ENCODE results near the gene CAMK2D.

Gene CAMK2D

DNA sequence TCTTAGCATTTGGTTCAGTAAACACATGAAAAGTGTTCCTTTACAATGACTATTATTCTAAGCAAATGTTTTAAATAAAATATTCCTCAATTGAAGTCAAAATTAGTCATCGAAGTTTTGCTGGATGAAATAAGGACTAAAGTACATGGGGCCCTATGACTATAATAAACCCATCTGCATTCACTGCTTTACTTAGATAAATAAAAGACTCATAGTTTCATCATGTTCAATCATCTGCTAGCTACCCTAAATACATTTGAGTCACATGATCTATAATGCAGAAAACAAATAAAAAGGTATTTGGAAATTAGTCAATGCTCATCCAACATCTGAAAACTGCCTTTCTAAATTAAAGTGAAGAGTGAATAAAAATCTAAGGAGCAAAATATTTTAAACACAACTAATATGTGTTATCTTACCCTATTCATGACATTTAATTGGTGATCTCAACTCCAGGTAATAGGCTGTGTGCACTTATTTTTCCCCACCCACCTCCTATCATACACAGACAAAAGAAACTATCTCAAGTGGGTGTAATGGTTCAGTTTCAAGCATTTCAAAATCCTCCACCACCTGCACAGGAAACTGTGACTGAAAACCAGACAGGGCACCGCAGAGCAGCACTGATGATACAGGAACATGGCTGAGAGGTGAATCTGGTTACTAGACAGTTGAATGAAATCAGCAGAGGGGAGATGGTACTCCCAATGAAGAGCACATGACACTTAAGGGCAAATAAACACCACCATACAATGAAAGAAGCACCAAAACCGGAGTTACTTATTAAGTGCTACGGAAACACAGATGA is 78.6 kb downstream of the CAMK2D start (continued):
- no peak for TF ChIP-seq ZNF8 (CRISPR knock-in tag; IDR thresholded peaks at IDR 0.05)
- no peak for TF ChIP-seq SNAI2 (CRISPR knock-in tag; IDR thresholded peaks at IDR 0.05)
- no peak for TF ChIP-seq OSR1 (CRISPR knock-in tag; IDR thresholded peaks at IDR 0.05)
- TF ChIP-seq, protein P1, sequence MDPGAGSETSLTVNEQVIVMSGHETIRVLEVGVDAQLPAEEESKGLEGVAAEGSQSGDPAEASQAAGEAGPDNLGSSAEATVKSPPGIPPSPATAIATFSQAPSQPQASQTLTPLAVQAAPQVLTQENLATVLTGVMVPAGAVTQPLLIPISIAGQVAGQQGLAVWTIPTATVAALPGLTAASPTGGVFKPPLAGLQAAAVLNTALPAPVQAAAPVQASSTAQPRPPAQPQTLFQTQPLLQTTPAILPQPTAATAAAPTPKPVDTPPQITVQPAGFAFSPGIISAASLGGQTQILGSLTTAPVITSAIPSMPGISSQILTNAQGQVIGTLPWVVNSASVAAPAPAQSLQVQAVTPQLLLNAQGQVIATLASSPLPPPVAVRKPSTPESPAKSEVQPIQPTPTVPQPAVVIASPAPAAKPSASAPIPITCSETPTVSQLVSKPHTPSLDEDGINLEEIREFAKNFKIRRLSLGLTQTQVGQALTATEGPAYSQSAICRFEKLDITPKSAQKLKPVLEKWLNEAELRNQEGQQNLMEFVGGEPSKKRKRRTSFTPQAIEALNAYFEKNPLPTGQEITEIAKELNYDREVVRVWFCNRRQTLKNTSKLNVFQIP (CRISPR knock-in tag; IDR thresholded peaks at IDR 0.05; ENCODE audit: borderline replicate concordance, low read depth) = no peak
- no peak for TF ChIP-seq ARNTL (CRISPR knock-in tag; IDR thresholded peaks at IDR 0.05; ENCODE audit: borderline replicate concordance, low read depth)
- TF ChIP-seq, protein P2, sequence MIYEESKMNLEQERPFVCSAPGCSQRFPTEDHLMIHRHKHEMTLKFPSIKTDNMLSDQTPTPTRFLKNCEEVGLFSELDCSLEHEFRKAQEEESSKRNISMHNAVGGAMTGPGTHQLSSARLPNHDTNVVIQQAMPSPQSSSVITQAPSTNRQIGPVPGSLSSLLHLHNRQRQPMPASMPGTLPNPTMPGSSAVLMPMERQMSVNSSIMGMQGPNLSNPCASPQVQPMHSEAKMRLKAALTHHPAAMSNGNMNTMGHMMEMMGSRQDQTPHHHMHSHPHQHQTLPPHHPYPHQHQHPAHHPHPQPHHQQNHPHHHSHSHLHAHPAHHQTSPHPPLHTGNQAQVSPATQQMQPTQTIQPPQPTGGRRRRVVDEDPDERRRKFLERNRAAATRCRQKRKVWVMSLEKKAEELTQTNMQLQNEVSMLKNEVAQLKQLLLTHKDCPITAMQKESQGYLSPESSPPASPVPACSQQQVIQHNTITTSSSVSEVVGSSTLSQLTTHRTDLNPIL (CRISPR knock-in tag; IDR thresholded peaks at IDR 0.05; ENCODE audit: low read depth) = no peak
- TF ChIP-seq CSDC2 (CRISPR knock-in tag; IDR thresholded peaks at IDR 0.05) = no peak

DNA sequence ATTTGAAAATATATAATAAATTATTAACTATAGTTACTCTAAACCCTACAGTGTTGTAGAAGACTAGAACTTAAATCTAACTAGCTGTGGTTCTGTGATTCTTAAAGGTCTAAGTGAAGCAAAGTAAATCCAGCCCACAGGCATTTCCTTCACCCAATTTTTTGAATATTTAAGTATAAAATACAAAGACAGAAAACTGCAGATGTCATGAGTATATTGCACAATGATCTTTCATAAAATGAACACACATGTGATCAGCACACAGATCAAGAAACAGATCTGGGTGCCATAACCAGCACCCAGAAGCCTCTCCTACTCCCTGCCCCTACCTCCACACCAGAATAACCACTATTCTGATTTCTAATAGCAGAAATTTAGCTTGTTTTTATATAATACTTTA is 82.9 kb downstream of the CAMK2D start:
- TF ChIP-seq OSR1 (CRISPR knock-in tag; IDR thresholded peaks at IDR 0.05) = no peak
- no peak for ATAC-seq

DNA sequence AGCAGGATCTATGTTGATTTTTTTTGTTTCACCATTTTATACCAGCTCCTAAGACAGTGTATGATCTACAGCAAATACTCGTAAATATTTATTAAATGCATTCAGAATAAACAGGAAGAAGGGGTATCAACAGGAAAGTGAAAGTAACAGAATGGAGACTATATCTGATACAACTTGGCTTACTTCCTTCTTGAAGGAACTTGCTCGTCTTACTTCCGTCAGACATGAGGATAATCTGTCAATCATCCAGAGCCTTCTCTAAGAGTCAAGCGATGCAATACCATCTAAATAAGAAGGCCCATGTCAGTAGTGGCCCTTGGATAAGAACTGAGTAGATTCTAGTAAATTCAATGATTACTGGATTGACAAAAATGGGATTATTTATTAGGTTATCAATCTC is 84.2 kb downstream of the CAMK2D start:
- no peak for ATAC-seq
- TF ChIP-seq ZNF8 (CRISPR knock-in tag; IDR thresholded peaks at IDR 0.05) (no peak), ZC3H10 (CRISPR knock-in tag; IDR thresholded peaks at IDR 0.05) (no peak), ARNTL (CRISPR knock-in tag; IDR thresholded peaks at IDR 0.05; ENCODE audit: borderline replicate concordance, low read depth) (no peak), ZNF70 (CRISPR knock-in tag; IDR thresholded peaks at IDR 0.05) (no peak), ZNF565 (CRISPR knock-in tag; conservative IDR thresholded peaks at IDR 0.05; ENCODE audit: low read depth) (no peak), ZFP3 (CRISPR knock-in tag; IDR thresholded peaks at IDR 0.05) (no peak), ESRRG (CRISPR knock-in tag; IDR thresholded peaks at IDR 0.05) (no peak), GLIS3 (CRISPR knock-in tag; IDR thresholded peaks at IDR 0.05) (no peak)
- TF ChIP-seq, protein P1 (CRISPR knock-in tag; IDR thresholded peaks at IDR 0.05; ENCODE audit: borderline replicate concordance, low read depth) = no peak
- TF ChIP-seq, protein P3, sequence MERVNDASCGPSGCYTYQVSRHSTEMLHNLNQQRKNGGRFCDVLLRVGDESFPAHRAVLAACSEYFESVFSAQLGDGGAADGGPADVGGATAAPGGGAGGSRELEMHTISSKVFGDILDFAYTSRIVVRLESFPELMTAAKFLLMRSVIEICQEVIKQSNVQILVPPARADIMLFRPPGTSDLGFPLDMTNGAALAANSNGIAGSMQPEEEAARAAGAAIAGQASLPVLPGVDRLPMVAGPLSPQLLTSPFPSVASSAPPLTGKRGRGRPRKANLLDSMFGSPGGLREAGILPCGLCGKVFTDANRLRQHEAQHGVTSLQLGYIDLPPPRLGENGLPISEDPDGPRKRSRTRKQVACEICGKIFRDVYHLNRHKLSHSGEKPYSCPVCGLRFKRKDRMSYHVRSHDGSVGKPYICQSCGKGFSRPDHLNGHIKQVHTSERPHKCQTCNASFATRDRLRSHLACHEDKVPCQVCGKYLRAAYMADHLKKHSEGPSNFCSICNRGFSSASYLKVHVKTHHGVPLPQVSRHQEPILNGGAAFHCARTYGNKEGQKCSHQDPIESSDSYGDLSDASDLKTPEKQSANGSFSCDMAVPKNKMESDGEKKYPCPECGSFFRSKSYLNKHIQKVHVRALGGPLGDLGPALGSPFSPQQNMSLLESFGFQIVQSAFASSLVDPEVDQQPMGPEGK (CRISPR knock-in tag; IDR thresholded peaks at IDR 0.05; ENCODE audit: borderline replicate concordance) = no peak
- TF ChIP-seq, protein P2 (CRISPR knock-in tag; IDR thresholded peaks at IDR 0.05; ENCODE audit: low read depth) = no peak

DNA sequence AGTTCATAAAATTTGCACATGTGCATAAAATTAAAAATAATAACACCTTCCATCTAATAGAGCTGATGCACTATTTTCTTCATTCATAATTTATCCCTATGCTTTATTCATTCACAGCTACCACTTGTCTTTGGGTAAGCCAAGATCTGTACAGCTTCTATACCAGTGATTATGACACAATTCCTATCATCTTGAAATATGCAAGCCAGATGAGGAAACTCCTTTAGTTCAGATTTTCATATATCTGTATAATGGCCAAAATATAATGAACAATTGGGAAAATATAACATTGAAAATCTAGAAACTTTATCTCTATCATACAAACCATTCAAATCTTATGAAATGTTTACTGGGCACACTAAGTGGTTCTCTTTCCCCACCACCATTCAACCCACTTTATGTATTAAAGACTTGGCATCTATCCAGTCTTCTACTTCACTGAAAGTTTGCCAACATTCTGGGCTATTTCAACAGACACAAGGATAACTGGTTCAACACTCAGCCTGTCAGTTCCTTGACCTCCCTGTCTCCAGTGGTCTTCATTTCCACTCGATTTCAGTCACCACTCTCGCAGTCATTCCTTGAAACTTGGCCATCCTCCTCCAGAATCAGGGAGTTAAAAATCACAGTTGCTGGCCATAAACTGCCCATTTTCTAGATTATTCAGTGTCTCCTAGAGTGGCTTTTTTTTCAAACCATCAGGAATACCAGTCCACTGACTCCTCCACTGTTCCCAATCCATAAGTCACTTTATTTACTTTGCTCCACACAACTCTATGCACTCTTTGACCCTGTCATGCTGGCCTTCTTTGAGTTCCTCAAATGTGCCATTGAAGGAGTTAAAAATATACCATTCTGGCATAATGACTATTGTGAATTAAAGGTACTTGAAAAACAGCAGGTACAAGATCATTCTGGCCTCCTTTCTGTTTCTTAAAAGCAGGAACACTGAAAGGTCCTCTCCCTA is 85.5 kb downstream of the CAMK2D start:
- TF ChIP-seq ZNF70 (CRISPR knock-in tag; IDR thresholded peaks at IDR 0.05) (no peak), ISL1 (CRISPR knock-in tag; IDR thresholded peaks at IDR 0.05) (peak; percentile 75), CSDC2 (CRISPR knock-in tag; IDR thresholded peaks at IDR 0.05) (no peak), BACH2 (CRISPR knock-in tag; IDR thresholded peaks at IDR 0.05; ENCODE audit: borderline replicate concordance) (no peak), PPARA (CRISPR knock-in tag; IDR thresholded peaks at IDR 0.05; ENCODE audit: borderline replicate concordance) (no peak)
- TF ChIP-seq, protein P4, sequence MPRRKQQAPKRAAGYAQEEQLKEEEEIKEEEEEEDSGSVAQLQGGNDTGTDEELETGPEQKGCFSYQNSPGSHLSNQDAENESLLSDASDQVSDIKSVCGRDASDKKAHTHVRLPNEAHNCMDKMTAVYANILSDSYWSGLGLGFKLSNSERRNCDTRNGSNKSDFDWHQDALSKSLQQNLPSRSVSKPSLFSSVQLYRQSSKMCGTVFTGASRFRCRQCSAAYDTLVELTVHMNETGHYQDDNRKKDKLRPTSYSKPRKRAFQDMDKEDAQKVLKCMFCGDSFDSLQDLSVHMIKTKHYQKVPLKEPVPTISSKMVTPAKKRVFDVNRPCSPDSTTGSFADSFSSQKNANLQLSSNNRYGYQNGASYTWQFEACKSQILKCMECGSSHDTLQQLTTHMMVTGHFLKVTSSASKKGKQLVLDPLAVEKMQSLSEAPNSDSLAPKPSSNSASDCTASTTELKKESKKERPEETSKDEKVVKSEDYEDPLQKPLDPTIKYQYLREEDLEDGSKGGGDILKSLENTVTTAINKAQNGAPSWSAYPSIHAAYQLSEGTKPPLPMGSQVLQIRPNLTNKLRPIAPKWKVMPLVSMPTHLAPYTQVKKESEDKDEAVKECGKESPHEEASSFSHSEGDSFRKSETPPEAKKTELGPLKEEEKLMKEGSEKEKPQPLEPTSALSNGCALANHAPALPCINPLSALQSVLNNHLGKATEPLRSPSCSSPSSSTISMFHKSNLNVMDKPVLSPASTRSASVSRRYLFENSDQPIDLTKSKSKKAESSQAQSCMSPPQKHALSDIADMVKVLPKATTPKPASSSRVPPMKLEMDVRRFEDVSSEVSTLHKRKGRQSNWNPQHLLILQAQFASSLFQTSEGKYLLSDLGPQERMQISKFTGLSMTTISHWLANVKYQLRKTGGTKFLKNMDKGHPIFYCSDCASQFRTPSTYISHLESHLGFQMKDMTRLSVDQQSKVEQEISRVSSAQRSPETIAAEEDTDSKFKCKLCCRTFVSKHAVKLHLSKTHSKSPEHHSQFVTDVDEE (CRISPR knock-in tag; IDR thresholded peaks at IDR 0.05) = no peak
- ATAC-seq = peak; percentile 45
